ENCODE results near the gene TIMP2. TPM values are rescaled to one million over a fixed set of nuclear protein-coding genes. Genes with fewer than 3 reads are reported as not detected.

Gene TIMP2
- total RNA-seq, 4 donors from 2014 or later: 172 to 315 (median 211) TPM

DNA sequence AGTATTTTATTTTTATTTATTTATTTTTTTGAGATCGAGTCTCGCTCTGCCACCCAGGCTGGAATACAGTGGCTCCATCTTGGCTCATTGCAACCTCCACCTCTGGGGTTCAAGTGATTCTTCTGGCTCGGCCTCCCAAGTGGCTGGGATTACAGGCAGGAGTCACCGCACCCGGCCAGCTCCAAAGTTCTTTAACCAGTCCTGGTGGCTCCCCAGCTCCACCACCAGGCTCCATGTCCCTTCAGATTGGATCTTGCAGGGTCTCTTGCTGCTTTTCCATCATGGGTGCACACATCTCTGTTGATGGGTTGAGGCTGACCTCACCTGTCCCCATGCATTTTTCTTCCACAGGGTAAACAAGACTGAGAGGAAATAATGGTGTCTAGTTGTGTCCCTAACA, 76.2 kb downstream of the TIMP2 start:
- WGBS, 2 donors (ENCODE audit: low coverage in 1 of 2): 84% methylated on average over 2 to 5 of the region's 5 CpGs
- H3K27ac ChIP-seq: no peak overlapping the region

DNA sequence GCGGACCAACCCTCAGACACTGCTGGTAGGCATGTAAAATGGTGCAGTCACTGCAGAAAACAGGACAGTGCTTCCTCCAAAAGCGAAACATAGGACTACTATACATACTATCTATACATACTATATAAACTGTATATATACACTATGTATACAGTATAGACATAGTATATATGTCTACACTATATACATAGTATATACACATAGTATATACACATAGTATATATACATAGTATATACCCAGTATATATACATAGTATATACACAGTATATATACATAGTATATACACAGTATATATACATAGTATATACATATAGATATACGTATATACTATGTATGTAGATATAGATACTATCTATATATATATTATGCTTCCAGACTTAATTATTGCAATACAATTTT, 78.1 kb downstream of the TIMP2 start:
- no peak for ATAC-seq

More for the DNA sequence above, 76.2 kb downstream of the TIMP2 start:
- Histone ChIP-seq H3K27me3 (no peaks in the 10 kb centered on the region), H3K36me3 (peaks cover 0 to 22% of the 10 kb centered on the region in 2 donors), H3K9me3 (no peaks in the 10 kb centered on the region), H3K4me3 (no peak overlapping the region), H3K4me1 (no peaks in the 10 kb centered on the region)
- TF ChIP-seq POLR2A (IDR thresholded peaks at IDR 0.05): no peak
- no peak for TF ChIP-seq EP300 (IDR thresholded peaks at IDR 0.05)
- TF ChIP-seq POLR2AphosphoS5 (IDR thresholded peaks at IDR 0.05): no peak
- TF ChIP-seq, protein P1, sequence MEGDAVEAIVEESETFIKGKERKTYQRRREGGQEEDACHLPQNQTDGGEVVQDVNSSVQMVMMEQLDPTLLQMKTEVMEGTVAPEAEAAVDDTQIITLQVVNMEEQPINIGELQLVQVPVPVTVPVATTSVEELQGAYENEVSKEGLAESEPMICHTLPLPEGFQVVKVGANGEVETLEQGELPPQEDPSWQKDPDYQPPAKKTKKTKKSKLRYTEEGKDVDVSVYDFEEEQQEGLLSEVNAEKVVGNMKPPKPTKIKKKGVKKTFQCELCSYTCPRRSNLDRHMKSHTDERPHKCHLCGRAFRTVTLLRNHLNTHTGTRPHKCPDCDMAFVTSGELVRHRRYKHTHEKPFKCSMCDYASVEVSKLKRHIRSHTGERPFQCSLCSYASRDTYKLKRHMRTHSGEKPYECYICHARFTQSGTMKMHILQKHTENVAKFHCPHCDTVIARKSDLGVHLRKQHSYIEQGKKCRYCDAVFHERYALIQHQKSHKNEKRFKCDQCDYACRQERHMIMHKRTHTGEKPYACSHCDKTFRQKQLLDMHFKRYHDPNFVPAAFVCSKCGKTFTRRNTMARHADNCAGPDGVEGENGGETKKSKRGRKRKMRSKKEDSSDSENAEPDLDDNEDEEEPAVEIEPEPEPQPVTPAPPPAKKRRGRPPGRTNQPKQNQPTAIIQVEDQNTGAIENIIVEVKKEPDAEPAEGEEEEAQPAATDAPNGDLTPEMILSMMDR (IDR thresholded peaks at IDR 0.05): no peak
- ATAC-seq: no peak

DNA sequence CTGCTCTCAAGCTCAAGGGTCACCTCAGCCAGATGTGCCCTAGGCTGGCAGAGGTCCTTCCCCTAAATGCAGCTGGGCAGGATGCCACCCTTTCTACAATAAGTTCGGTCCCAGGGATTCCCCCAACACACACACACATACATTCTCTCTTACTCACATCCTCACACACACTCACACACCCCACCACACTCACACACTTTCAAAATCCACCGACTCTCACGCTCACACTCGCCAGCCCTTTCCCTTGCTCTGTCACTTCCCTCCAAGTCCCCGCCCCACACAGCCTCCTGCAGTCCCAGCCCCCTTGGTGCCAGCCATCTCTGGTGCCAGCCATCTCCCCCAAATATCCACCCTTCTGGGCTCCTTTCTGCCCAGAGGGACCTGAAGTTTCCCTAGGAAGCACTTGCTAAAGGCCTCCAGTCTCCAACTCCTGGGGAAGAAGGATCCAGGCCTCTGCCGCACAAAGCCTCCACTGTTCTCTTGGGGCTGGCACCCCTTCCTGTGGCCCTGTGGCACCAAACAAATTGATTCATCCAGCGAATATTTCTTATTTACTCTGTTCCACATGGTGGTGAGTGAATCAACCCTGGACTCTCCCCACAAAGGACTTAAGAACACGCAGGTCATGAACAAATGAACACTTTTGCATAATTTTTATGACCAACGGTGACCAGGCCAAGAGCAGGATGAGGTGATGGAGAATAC, 80.7 kb downstream of the TIMP2 start:
- Histone ChIP-seq H3K9me3 (no peaks in the 10 kb centered on the region), H3K4me1 (peaks cover 0 to 13% (median 4%) of the 10 kb centered on the region in 3 donors), H3K4me3 (no peak overlapping the region), H3K27ac (peak overlapping the region in 2 of 4 donors; percentile 27 to 45), H3K36me3 (no peaks in the 10 kb centered on the region), H3K27me3 (no peaks in the 10 kb centered on the region)
- WGBS, 2 donors (ENCODE audit: low coverage in 1 of 2): 58 to 63% methylated on average over 7 of the region's 9 CpGs
- no peak for ATAC-seq
- TF ChIP-seq EP300 (IDR thresholded peaks at IDR 0.05) (no peak), POLR2AphosphoS5 (IDR thresholded peaks at IDR 0.05) (no peak), POLR2A (IDR thresholded peaks at IDR 0.05) (no peak)
- TF ChIP-seq, protein P1 (IDR thresholded peaks at IDR 0.05): no peak

More for the DNA sequence above, 78.1 kb downstream of the TIMP2 start:
- Histone ChIP-seq H3K36me3 (peaks cover 0 to 6% of the 10 kb centered on the region in 2 donors), H3K27ac (no peak overlapping the region), H3K4me1 (no peaks in the 10 kb centered on the region), H3K4me3 (no peak overlapping the region), H3K27me3 (no peaks in the 10 kb centered on the region), H3K9me3 (no peaks in the 10 kb centered on the region)
- WGBS, 2 donors (ENCODE audit: low coverage in 1 of 2): 82 to 95% methylated on average over 2 to 3 of the region's 3 CpGs
- TF ChIP-seq POLR2AphosphoS5 (IDR thresholded peaks at IDR 0.05) (no peak), POLR2A (IDR thresholded peaks at IDR 0.05) (no peak)

DNA sequence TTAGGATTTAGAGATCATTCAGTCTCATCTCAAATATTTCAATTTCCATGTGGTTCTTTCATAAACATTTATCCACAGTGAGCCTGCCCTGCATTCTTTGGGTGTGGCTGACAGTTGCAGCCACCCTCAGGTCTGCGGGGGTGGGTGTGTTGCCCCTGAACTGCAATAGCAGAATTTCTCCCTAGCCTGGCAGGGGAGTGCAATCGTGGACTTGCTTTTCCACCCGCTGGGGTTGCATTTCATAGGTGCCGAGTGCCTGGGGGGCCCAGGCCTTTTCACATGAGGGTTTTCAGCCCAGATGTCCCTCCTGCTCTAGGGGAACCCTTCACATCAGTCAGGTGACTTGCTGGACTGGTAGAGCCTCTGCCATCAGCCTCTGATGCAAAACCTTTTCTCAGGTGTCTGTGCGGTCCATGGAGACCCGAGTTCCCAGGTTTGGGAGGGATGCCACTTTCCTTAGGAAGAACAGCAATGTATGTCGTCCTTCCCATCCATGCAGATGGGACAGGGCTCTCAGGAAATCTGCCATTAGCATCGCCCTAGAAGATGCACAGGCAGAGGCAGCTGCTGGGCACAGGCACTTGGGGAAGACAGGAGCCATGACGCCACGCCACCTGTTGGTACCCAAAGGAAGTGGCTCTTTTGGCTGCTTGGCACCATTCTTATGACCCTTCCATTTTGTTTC, 82.2 kb downstream of the TIMP2 start:
- TF ChIP-seq, protein P1 (IDR thresholded peaks at IDR 0.05): peak in 2 of 4 experiments; percentile 19 to 47
- TF ChIP-seq EP300 (IDR thresholded peaks at IDR 0.05): no peak
- no peak for ATAC-seq
- no peaks in the 10 kb centered on the region for H3K9me3 ChIP-seq
- H3K36me3 ChIP-seq: peaks cover 0 to 5% of the 10 kb centered on the region in 2 donors
- no peaks in the 10 kb centered on the region for H3K27me3 ChIP-seq
- H3K4me1 ChIP-seq: peaks cover 0 to 28% (median 14%) of the 10 kb centered on the region in 3 donors
- no peak overlapping the region for H3K4me3 ChIP-seq
- 40 to 41% methylated on average over 1 to 3 of the region's 10 CpGs for WGBS, 2 donors (ENCODE audit: low coverage in 1 of 2)
- no peak overlapping the region for H3K27ac ChIP-seq

DNA sequence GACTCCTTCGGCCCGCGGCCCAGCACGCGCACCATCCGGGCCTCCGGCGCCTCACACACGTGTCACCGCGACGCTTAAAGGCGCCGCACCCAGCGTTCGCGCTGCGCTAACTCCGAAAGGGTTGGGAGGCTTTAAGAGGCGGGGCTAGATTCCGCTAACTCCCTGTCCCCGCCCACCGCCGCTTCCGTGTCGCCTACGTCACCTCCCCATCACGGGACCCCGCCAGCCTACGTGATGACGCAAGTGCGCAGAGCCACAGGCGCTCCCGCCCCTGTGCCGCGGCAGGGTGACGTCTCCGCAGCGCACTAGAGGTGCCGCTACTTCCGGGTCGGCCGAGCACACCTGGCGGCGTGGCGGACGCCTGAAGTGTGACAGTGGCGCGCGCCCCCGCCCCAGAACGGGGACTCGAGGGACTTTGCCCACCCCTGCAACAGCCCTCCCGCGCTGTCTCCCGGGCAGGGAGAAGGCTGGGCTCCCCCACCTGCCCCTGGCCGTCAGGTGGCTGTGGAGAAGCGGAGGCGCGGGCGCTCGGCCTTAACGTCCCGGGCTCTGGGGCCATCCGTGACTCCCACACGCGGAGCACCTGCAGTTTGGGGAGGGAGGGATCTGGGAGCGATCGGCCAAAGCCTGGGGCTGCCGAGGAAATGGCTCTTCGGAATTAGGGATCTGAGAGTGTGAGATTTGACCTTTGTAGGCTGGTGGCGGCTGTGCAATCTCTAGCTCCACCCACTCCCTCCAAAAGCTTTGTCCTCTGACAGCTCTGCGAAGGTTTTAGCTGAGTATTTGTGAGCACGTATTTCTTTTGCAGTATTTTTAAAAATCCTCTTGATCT, 84.2 kb downstream of the TIMP2 start, which contains the start of gene USP36:
Gene USP36, minus strand, starts transcription at position 35 of the 832 bp plus-strand sequence. CDS start 4,451 bp downstream, outside the sequence.
- Histone ChIP-seq H3K9me3 (no peaks in the 10 kb centered on the region), H3K27me3 (no peaks in the 10 kb centered on the region), H3K4me1 (peaks cover 0 to 41% (median 14%) of the 10 kb centered on the region in 3 donors), H3K4me3 (peak within 1 kb of the TSS; percentile 70 to 97), H3K36me3 (peaks cover 0 to 25% of the 10 kb centered on the region in 2 donors), H3K27ac (peak within 1 kb of the TSS; percentile 91 to 97 (median 96))
- TF ChIP-seq EP300 (IDR thresholded peaks at IDR 0.05) (peak; percentile 94), POLR2A (IDR thresholded peaks at IDR 0.05) (peak; percentile 86 to 90), POLR2AphosphoS5 (IDR thresholded peaks at IDR 0.05) (peak; percentile 98)
- TF ChIP-seq, protein P1 (IDR thresholded peaks at IDR 0.05): peak in 3 of 4 experiments; percentile 27 to 37 (median 35)
- 0% methylated on average over 3 to 7 of the region's 74 CpGs for WGBS, 2 donors (ENCODE audit: low coverage in 1 of 2)
- peak; percentile 96 for ATAC-seq

All from gastroesophageal sphincter (tissue), 4 donors.